HK-2 (cell line): ENCODE results near the gene MSX1.

Experiments used
- DNase-seq: peaks from one replicate; pipeline ENCODE4 v3.0.0-alpha.2; 2018; ENCODE audit not compliant: unreplicated experiment

MSX1 gene

DNA sequence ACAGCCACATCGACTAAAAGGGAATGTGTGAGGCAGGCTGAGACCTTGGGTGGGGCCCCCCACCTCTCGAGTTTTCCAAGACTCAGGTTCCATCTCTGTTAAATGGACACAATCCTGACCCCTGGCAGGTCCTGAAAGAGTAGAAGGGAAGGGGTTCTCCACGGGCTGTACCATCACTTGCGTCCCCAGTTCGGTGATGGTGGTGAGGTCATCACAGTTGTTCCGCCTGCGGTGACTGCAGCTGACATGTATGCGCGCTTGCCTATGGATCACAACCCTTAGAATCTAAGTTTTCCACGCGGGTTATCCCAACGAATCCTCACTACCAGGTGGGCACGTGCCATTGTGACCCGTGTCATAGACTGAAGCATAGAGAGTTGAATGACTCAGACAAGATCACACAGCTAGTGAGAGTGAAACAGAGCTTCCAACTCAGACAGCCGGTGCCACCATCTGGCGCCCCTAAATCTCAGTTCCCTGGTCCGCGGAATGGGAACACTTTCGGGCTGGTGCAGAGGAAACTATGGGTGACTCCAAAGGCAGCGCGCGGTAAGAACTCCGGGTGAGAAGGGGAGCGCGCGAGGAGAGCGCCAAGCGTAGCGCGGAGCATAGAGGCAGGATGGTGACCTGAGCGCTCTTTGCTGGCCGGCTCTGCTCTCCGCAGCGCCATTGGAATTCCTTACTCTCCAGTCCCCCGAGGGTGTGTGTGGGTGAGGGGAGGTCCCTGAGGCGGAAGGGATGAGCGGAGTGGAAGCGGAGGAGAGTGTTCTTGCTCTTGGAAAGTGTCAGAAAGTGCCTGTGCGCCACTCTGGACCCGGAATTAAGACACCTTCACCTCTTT, 10.5 kb downstream of the MSX1 start:
- DNase-seq: no peak

DNA sequence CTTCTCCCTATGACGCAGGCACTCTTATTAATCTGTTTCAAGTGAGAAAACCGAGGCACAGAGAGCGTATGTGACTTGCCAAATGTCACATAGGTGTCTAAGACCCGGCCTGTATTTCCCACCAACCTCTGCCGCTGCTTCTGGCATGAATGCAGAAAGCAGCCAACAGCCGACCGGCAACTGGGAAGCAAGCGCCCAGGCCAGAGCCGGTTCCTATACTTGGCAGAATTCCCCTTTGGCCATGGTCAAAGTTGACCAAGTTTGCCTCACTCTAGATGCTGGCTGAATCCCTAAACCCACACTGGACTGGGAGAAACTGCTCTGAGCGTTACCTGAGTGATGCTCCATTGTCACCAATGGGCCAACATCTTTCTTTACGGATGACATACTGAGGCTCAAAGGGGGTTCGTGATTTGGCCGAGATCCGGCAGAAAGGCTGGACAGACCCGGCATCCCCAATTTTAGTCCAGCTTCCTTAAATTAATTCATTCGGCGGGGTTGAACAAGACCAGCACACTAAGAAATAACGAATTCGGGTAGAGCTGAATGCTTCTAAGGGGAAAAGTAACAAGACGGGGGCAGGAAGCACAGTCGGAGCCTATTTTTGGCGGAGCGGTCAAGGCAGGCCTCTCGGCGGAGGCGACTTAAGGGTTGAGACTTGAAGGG, 11.2 kb downstream of the MSX1 start:
- DNase-seq: no peak

DNA sequence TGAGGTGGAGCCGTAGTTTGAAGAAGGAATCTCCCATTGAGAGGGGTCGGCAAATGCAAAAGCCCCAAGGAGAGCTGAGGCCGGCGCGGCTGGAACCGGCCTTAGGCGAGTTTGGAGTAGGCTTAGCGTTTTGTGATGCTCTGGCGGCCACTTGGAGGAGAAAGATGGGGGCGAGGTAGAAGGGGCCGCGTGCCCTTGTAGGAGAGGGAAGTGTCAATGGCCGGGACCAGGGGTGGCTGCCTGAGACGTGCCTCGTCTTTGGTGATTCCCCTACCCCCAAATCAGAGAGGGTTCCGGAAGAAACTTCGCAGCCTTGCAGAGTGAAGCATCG, 11.7 kb downstream of the MSX1 start:
- no peak for DNase-seq

DNA sequence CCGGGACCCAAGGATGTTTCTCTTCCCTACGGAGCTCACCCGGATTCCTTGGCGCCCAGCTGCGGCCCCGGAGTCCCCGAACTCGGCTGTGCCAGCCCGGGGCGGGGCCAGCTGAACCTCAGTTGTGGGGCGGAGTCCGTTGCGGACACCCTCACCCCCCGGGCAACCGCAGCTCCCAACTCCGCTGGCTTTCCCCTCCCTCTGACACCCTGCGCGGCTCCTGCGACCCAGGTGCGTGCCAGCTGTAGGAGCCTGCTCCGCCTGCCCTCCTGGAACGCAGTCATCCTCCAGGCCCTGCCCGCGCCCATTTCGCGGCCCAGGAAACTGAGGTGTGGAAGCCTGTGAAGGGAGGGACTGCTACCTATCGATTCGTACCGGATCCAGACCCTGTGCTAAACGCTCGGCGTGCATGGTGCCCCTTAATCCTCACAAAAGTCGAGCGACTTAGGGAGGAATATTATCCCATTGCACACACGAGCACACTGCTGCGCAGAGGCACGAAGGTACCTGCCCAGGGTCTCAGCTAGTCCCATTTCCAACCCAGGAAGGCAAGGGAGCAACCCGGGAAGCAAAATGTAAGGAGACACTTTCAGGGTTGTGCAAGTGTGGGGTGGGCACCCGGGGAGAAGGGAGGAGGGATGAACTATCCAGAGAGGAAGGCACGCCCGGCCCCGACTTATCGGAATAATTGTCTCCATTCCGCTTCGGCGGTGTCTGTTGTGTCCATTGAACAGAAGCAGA, 12.3 kb downstream of the MSX1 start:
- DNase-seq: no peak

DNA sequence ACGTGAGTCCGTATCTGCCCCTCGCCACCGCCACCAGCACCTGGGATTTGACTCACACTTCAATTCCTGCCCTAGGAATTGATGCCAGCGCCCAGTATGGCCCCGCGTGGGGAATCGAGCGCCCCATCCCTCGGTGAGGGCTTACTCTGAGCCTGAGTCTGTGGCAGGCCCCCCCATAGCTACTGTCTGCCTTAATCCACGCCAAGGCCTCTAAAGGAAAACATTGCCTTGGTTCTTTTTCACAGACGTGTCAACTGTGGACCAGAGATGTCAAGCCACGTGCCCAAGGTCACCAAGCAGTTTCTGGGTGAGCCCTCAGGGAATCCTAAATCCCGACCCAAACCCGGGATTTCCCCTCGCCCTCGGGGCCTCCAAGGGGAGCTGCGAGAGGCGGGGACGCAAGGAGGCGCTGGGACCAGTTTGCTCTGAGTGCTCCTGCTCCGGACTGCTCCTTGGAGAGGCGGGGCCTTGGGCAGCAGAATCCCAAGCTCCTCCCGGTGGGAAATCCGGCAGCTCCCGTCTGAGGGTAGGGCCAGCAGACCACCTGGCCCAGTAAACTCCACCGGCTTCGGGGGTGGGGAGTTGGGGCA, 12.9 kb downstream of the MSX1 start:
- DNase-seq: no peak

DNA sequence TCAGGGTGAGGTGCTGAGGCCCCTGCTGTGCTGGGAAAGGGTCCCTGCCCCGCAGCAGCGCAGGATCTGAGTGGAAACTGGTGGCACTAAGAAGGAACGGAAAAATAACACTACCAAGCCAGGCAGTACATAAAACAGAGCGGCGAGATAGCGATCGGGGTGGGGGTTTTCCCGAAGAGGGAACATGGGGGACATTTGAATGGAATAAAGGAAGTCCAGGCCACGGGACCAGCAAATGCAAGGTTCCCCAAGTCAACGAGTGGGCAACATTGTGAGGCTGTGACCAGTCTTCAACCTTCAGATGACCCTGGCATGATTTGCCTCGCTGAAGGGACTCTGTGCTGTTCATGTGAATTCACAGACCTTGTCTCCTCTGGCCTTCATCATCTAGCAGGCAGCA, 13.7 kb downstream of the MSX1 start:
- DNase-seq: no peak

DNA sequence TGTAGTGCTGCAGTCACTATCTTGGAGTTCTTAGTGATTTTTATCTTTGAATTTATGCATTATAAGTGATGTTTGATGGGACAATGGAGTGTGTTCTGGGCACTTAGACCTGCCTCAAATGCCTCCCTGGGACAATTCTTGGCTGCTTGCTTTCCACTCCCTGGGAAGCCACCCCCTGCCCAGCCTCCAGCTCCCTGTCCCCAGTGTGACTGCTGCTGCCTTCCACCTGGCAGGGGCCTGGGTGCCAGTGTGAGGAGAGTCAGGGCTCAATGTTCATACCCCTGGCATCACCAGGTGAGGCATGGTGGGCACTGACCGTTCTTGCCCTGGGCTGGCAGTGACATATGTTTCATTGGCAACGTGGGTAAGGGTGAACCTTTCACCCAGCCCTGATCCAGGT, 14.8 kb downstream of the MSX1 start:
- no peak for DNase-seq

DNA sequence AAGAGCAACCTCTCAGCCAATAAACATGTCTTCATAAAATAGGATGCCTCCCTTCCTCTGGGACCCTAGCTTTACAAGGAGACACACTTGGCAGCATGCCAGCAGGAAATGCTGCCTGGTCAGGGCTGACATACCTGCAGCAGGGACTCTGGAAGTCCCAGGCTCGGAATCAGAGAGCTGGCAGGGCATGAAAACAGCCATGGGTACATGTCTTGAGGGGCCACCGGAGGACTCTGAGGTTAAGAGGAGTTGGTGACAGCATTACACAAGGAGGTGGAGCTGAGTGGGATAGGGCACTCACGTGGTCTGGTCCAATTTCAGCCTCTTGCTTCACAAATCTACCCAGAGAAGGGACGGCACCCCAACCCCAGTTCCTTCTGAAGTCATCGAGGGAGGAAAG, 15.7 kb downstream of the MSX1 start:
- DNase-seq: no peak

DNA sequence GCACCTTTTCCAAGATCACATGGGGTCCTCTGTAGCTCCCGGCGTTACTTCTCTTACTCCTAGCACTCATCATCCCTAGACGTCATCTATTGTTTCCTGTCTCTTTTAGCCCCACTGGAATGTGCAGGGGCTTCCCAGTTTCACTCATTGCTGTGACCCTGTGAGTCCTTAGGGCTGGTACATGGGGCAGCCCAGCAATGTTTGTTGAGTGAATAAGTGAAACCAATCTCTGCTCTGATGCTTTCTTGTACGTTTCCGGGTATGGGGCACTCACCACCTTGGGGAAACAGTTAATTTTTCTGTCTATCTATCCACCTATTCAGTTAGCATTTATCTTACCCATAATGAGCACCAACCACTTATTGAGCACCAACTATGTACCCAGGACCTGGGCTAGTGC, 16.1 kb downstream of the MSX1 start:
- DNase-seq: no peak

DNA sequence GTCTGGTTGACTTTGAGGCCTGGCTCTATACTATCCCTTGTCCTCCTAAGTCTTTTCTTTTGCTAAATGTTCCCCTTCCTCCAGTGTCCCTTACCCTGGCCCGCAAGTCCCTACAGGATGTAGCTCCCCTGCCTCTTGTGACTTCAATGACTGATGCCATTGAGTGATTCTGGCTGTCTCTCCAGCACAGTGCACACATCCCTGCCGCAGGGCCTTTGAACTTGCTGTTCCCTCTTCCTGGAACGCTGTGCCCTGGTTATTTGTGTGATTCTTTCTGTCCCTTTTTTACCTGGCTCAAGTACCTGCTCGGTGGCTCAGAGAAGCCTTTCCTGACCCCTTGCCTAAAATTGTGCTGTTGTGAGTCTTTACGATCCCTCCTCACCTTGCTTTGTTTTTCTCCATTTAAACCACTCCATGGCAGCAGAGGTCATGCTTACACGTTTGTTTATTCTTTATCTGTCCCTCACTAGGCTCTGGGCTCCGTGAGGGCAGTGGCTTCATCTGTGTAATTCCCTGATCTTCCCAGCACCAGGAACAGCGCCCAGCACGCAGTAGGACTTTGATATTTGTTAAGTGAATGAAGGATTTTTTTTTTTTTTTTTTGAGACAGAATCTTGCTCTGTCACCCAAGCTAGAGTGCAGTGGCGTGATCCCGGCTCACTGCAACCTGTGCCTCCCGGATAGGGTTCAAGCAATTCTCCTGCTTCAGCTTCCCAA, 17.6 kb downstream of the MSX1 start:
- no peak for DNase-seq

DNA sequence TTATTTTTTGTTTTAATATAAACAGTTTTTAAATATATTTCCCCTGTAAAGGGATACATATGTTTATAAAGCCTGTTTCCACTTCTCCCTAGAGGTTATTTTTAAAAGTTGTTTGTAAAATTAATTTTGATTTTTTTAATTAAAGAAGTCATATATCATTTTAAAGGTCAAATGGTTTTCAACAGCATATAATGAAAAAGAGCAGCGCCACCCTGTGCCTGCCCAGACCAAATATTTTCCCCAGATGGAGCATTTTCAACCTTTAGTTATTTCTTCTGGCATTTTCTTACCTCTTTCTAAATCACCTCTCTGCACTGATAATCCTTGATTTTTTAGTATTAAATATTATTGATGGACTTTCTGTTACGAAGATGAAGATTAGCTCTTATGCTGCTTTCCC, 21.0 kb downstream of the MSX1 start:
- no peak for DNase-seq

DNA sequence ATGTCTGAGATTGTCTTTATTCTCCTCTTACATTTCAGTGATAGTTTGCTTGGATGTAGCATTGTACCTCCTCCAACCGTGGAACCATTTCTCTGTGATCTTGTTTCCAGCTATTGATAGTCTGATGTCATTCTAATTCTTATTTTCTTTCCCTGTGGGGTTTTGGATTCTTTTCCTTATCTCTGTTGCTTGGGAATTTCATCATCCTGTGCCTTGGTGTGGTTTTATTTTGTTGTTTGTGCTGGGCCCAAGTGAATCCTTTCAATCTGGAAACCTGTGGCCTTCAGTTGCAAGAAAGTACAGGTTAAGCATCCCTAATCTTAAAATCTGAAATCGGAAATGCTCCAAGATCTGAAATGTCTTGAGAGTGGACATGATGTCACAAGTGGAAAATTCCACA, 22.0 kb downstream of the MSX1 start:
- no peak for DNase-seq

DNA sequence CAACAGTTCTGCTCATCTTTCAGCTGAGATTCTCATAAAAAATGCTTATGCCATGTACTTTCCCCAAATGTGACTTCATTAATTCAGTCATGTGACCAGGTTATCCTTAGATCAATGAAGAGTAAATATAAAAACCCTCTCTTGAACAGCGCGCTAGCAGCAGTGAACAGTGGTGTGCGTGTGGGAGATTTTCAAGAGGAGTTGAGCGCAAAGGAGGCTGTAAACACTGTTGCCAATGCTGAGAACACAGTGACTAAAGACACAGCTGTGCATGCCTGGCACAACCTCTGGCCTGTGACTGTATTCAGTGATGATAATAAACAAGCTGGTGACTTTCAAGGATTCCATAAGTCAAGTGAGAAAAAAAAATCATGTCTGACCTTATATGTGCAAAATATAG, 25.1 kb downstream of the MSX1 start:
- DNase-seq: no peak

DNA sequence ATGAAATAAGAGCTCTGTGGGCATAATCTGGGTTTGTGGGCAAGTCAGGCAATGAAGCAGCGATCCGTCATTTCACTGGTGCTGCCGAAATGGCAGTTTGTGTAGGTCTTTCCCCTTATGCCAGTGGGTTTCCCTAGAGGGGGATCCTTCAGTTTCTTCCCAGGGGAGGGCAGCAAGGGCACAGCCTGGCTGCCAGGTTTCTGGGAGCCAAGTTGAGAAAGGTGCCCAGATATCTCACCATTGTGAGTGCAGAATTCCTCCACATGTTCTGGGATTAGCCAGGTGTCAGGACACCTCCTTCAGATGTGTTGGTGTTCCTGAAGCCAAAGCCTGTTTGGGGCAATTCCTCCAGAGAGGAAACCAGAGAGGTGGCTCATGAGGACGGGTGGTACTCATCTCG, 28.0 kb downstream of the MSX1 start:
- DNase-seq: no peak

DNA sequence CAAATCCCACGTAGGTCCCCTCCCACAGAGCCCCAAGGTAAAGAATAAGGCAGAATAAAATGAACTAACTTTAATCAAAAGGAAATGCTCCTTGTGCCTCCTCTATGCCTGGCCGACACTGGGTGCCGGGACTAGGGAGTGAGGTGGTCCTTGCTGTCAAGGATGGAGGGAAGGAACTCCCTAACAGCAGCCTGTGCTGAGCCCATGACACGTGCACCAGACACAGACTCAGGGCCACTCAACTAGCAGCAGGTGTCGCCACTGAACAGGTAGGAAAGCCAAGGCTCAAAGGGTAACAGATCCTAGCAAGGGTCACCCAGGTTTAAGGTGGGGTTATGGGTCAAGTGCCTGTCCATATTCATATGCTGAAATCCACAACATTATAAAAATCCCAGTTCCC, 29.2 kb downstream of the MSX1 start:
- no peak for DNase-seq

DNA sequence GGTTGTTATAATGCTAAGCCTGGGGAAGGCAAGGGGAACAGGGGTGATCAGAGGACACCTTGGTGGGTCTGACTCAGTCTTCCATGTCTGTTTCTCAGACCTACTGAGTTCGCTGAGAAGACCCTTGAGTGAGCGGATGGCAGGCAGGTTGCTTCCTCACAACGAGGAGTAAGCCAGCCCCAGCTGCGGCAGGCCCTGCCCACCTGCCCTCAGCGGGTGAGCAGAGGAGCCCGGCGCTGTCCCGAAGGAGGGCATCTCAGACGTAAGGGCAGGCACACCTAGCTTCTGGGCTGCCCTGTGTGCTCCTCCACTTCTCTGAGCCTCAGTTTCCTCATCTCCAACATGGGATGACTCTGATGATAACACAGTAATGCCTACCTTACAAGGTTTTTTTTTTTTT, 30.3 kb downstream of the MSX1 start:
- DNase-seq: no peak

DNA sequence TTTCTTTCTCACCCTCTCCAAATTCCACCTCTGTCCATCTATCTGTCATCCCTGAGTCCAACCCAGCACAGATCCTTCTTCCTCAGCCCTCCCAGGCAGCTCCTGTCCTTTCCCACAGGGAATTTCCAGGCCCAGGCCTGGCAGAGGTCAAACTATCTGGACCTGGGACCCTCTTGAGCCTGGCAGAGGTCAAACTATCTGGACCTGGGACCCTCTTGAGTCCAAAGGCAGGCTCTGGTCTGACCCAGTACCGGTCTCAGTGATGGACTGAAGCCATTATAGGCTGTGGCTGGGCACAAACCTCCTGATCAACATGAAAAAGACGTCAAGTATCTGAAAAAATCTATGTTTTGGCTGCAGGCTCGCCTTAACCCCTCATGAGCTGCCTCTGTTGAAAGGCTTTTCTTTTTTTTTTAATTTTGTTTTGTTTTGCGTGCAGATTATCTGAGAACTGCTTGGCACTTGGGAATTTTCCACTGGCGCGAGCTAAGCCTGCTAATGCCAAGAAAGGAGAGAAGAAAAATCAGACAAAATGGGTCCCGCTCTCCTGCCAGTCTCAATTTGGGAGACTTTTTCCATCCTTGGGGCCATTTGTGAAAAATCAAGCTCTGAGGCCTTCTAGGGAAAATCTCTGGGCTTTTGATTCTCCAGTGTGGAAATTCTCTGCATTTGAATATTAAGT, 31.2 kb downstream of the MSX1 start:
- DNase-seq: no peak

DNA sequence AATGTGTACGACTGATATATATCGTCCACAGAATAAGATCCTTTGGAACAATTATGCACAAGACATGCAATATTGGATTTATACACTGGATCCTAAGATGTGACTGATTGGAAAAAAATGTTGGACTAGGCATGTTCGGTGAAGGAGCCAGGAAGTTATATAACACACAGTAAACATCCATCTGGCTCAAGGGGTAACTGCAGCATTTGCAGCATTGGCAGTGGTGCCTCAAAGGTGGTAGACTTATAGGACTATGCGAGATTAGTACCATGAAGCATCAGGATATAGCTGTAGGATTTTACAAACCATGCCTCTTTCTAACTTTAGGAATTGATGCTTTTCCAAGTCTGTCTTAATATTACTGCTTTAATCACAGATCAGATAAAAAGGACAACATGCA, 34.3 kb downstream of the MSX1 start:
- no peak for DNase-seq

DNA sequence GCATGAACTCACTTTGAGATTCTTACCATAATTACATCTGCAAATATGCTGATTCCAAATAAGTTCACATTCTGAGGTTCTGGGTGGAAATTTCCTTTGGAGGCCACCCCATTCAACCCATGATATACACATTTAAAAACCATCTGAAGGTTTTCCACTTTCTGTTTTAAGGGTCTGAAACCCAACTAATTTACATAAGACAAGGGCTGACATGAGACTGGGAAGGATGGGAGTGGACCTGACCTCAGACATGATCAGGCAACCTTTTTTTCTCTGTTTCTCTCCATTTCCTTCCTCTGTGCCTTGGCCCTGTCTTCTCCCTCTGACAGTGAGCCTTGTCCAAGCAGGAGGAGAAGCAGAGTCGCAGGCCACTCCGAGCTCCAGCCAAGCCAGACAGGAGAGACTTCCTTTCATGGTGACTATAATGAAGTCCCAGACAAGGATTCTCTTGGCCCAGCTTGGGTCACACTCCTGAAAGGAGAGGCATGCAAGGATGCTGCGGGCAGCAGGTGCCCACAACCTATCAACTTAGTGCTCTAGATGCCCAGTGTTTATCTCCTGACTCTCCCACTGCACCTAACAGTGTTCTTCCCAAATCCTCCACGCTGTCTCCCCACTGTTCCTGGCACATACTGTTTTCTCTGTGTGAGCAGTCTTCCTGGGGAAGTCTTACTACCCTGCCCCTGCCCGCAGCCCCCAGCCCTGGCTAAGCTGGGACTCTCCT, 39.9 kb downstream of the MSX1 start:
- DNase-seq: no peak

DNA sequence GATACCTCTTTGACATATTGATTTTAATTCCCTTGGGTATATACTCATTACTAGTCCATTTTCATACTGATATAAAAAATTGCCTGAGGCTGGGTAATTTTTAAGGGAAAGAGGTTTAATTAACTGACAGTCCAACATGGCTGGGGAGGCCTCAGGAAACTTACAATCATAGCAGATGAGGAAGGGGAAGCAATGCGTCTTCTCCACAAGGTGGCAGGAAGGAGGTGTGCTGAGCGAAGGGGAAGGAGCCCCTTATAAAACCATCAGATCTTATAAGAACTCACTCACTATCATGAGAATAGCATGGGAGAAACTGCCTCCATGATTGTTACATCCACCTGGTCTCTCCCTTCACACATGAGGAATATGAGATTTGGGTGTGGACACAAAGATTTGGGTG, 42.4 kb downstream of the MSX1 start:
- no peak for DNase-seq

DNA sequence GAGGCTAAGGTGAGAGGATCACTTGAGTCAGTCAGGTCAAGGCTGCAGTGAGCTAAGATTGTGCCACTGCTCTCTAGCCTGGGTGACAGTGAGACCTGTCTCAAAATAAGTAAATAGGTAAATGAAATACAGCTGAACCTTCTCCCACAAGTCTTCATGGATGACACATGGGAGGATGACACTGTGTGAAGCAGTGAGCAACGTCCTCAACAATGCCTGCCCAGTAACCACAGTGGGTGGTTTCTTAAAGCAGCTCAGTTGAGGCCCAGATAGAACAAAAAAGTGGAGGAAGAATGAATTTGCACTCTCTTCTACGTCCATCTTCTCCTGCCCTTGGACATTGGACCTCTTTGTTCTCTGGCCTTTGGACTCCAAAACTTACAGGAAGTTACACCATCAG, 52.7 kb downstream of the MSX1 start:
- no peak for DNase-seq
